NB4 (cell line): ENCODE results near the gene NPTXR.

Experiments used
- DNase-seq: peaks from one replicate; pipeline ENCODE4 v3.0.0; 2010; ENCODE audit warnings: low read depth
- H3K4me3 ChIP-seq: one replicate; pipeline ENCODE4 v1.5.1; 2011; ENCODE audit warnings: mild to moderate bottlenecking, low read depth, low read length, moderate library complexity
- CTCF ChIP-seq: IDR thresholded peaks from one replicate; pipeline ENCODE4 v1.5.1; 2012; ENCODE audit warnings: low read depth, low read length
- MAX ChIP-seq: IDR thresholded peaks from 2 replicates; pipeline ENCODE4 v1.6.1; 2011; ENCODE audit warnings: low read depth, low read length
- MYC ChIP-seq: IDR thresholded peaks from 2 replicates; pipeline ENCODE4 v1.6.1; 2011; ENCODE audit warnings: low read depth, low read length
- POLR2A ChIP-seq: IDR thresholded peaks from 2 replicates; pipeline ENCODE4 v1.6.1; 2011; ENCODE audit warnings: mild to moderate bottlenecking; ENCODE audit not compliant: insufficient read length; ENCODE audit errors: extremely low read depth

Gene NPTXR

DNA sequence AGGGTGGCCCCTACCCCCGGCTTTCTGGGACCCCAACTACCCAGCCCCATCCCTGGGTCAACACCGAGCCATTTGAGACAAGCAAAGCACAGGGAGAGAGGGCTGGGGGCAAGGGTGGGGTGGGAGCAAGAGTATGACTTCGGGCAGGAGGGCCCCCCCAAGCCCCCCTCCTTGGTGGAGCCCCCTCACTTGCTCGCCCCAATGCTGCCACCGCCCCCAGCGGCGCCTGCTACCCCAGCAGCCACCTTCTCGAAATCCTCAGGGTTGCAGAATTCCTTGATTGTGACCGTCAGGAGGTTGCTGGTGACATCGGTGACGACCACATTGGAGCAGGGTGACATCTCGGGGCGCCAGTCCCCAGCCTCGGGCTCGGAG lies 22.2 kb upstream of the NPTXR start:
- no peak overlapping the region for H3K4me3 ChIP-seq
- DNase-seq = no peak
- TF ChIP-seq MYC (no peak), POLR2A (no peak), CTCF (no peak), MAX (no peak)

DNA sequence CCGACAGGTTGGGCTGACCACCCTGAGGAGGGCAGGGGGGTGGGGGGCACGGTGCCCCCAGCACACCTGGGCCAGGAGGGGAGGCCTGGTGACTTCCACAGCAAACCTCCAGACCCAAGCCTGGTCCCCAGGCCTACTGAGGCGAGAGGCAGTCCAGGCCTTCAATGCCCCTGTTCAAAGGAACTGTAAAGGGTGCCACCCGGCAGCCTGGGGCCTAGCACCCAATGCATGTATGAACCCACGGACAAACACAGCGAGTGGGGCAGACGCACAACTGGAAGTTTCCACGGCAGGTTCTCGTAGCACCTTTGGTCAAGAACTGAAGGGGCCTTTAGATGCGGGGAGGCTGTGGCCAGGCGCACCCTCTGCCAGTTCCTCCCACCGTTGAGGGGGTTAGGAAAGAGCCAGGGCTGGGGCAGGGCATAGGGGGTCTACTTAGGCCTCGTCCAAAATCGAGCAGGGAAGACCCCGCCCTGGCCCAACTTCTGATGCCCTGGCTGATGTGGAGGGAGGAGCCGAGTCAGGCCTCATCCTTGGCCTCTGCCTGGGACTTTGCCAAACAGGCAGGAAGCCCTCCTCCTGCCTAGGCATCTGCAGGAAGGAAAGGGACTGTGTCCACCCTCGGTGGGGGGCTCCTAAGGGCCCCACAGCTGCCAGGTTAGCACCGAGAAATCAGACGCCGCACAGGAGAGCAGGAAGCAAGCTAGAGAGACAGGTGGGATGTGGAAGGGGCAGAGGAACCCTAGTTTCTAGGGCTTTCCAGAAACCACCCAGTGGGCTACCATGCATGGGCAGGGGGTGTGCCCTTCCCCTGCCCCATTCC lies 21.6 kb upstream of the NPTXR start:
- no peak for DNase-seq
- no peak overlapping the region for H3K4me3 ChIP-seq
- TF ChIP-seq POLR2A (no peak), MYC (no peak), CTCF (no peak), MAX (no peak)

GRCh38 chr22:38864361-38865191 lies 20.7 kb upstream of the NPTXR start:
- H3K4me3 ChIP-seq = no peak overlapping the region
- no peak for TF ChIP-seq MYC
- TF ChIP-seq CTCF = no peak
- TF ChIP-seq POLR2A = no peak
- TF ChIP-seq MAX = no peak
- DNase-seq = no peak

DNA sequence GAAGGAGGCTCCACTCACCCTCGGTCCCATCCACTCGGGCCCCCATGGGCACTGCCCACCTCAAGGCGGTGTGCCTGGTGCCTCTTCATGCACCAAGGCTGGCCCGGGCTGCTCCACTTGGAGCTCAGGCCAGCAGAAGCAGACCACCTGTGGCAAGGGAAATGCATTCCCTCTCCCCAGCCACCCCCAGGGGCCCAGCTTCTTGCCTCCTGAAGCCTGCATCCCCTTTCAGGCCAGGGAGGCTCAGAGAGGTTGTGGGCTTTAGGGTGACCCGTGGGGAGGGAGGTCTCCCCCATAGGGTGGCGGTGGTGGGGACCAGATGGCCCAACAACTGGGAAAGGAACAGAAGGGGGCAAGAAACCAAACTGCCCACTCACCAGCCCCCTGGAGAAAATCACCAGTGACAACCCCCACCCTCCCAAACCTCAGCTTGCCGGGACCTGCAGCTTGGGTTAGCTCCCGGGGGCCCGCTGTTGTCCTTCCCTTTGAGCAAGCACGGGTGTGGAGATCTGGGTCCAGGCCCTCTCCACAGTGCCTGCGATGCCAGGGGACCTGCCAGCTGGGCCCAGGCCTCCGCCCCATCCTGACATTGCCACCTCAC lies 19.8 kb upstream of the NPTXR start:
- no peak overlapping the region for H3K4me3 ChIP-seq
- no peak for DNase-seq
- TF ChIP-seq POLR2A = no peak

DNA sequence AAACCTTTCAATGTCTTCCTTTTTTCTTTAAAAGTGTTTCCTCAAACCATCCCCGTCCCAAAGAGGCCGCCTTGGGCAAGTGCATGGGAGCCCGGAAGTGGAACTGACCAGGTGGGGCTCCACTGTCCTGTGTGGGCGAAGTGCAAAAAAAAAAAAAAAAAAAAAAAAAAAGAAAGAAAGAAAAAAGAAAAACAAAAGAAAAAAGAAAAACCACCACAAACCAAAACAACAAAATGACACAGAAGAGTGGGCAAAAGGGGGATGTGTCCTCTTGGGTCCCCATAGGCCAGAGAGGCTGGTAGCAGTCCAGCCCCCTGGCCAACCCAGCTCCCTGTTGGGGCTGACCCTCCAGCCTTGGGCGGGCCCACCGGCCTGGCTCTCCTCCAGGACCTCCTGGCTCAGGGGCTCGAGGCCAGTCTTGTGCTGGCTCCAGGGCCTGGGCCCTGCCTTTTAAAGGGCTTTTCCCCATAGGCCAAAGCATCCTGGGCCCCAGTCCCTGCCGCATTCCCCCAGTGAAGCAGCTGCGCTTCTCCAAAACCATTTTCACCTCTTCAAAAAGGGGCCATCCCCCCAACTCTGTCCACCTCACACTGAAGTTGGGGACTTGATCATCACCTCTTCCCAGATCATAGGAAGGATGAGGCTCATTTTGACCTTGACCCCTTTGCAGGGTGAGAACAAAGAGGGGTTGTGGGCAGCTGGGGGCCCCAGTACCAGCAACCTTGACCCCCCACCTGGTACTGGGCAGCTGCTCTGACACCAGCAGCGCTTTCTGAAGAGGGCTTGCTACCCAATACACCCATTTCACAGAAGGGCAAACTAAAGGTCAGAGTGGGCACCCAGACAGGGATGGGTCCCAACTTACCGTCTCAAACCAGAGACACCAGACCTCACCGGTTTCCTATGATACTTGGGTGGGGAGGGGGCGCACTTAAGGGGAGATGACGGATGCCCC lies 18.8 kb upstream of the NPTXR start:
- no peak for DNase-seq
- no peak overlapping the region for H3K4me3 ChIP-seq
- no peak for TF ChIP-seq POLR2A
- no peak for TF ChIP-seq CTCF
- no peak for TF ChIP-seq MYC
- no peak for TF ChIP-seq MAX
